HepG2 (cell line): ENCODE data around the gene PNLIP. TPM values are rescaled to one million over a fixed set of nuclear protein-coding genes. Genes with fewer than 3 reads are reported as not detected.

Experiments used
- ATAC-seq: fragments of 200-7000 bp; cut with Tn5 transposase; 3 replicates; pipeline ENCODE4 v1.9.1; 2020; ENCODE audit warnings: mild to moderate bottlenecking, moderate library complexity
- BruUV-seq: library from RNA; stranded (reverse); fragments of 400-500 nt; replicated peaks from 2 replicates; lab custom pipeline; 2021; lab: Mats Ljungman, UMichigan
- CTCF ChIA-PET: fragments of 300-600 bp; formaldehyde crosslinking; extraction: SDS; loops from one replicate; lab custom pipeline; 2021; ENCODE audit warnings: low total read pairs, inconsistent platforms, low intra/inter-chr PET ratio; lab: Yijun Ruan, JAX
- POLR2A ChIA-PET: fragments of 350-600 bp; sonication (Branson Sonifier 250); formaldehyde crosslinking; loops from one replicate; lab custom pipeline; 2020; ENCODE audit warnings: antibody characterized with exemption, inconsistent platforms; lab: Yijun Ruan, JAX
- DNase-seq: peaks from one replicate; pipeline ENCODE4 v3.0.0-alpha.2; 2015; ENCODE audit warnings: low spot score
- FAIRE-seq: peaks from 3 replicates; lab custom pipeline; 2011; peaks lifted over from hg19 to GRCh38; lab: Jason Lieb, UNC
- H2AFZ ChIP-seq: one replicate; pipeline ENCODE4 v1.6.1; 2011; ENCODE audit warnings: low read length, inconsistent platforms
- H3K27ac ChIP-seq: fragments of 300-600 bp; 3 replicates; pipeline ENCODE4 v1.8.0; 2011; ENCODE audit warnings: mixed run types, mild to moderate bottlenecking, mixed read lengths, low read length, inconsistent platforms; ENCODE audit not compliant: insufficient read depth; ENCODE audit errors: extremely low read length
- H3K27me3 ChIP-seq, 2 experiments: fragments of 200-600 bp in 1 of 2; 2 replicates in 1 of 2; 3 replicates in 1 of 2; pipeline versions ENCODE4 v1.6.0 to v1.8.0; 2011; ENCODE audit warnings: low read length in 2 of 2, mild to moderate bottlenecking in 2 of 2, moderate library complexity in 2 of 2, inconsistent platforms in 1 of 2; ENCODE audit not compliant: insufficient read depth in 2 of 2, control insufficient read depth in 1 of 2
- H3K36me3 ChIP-seq, 2 experiments: fragments of 200-600 bp in 1 of 2; replicated peaks in 1 of 2; 2 replicates in 1 of 2; 3 replicates in 1 of 2; pipeline versions ENCODE4 v1.5.1 to v1.8.0; 2011; ENCODE audit warnings: low read length in 2 of 2, inconsistent platforms in 1 of 2; ENCODE audit not compliant: insufficient read depth in 2 of 2, control insufficient read depth in 1 of 2
- H3K4me1 ChIP-seq: 2 replicates; pipeline ENCODE4 v1.5.1; 2012; ENCODE audit warnings: low read length, inconsistent platforms; ENCODE audit not compliant: insufficient read depth
- H3K4me2 ChIP-seq: 2 replicates; pipeline ENCODE4 v1.6.0; 2011; ENCODE audit warnings: low read depth, low read length, inconsistent platforms
- H3K4me3 ChIP-seq, 3 experiments: fragments of 200-600 bp in 1 of 3; sonication (generic), shearing (Covaris generic) in 1 of 3; replicated peaks in 1 of 3; 2 replicates each; pipeline ENCODE4 v1.5.1; 2011 to 2016; ENCODE audit warnings: low read length in 3 of 3, inconsistent platforms in 2 of 3, low read depth in 2 of 3, mild to moderate bottlenecking in 2 of 3, control low read depth in 1 of 3, mixed read lengths in 1 of 3; ENCODE audit not compliant: insufficient read depth in 1 of 3
- H3K79me2 ChIP-seq: one replicate; pipeline ENCODE4 v1.6.1; 2011; ENCODE audit warnings: low read length, inconsistent platforms; ENCODE audit not compliant: insufficient read depth
- H3K9ac ChIP-seq: 2 replicates; pipeline ENCODE4 v1.6.0; 2011; ENCODE audit warnings: mild to moderate bottlenecking, low read depth, low read length, inconsistent platforms; ENCODE audit not compliant: insufficient read depth
- H3K9me3 ChIP-seq: 2 replicates; pipeline ENCODE4 v1.5.1; 2012; ENCODE audit warnings: mild to moderate bottlenecking, low read length
- H4K20me1 ChIP-seq: 2 replicates; pipeline ENCODE4 v1.6.0; 2011; ENCODE audit warnings: inconsistent platforms, mild to moderate bottlenecking, low read length, moderate library complexity; ENCODE audit not compliant: insufficient read depth
- ATF7 ChIP-seq, 2 experiments: fragments of 450-650 bp in 1 of 2; sonication (generic) in 1 of 2; formaldehyde crosslinking in 1 of 2; IDR thresholded peaks; 2 replicates each; pipeline versions ENCODE4 v1.4.0 to v1.6.1; 2016 to 2020; ENCODE audit warnings: antibody characterized with exemption in 1 of 2, mild to moderate bottlenecking in 1 of 2, missing genetic modification reagents in 1 of 2
- KLF15 ChIP-seq: sonication (generic); formaldehyde crosslinking; IDR thresholded peaks from 2 replicates; pipeline ENCODE4 v1.8.1; 2023; ENCODE audit warnings: borderline replicate concordance, mild to moderate bottlenecking, inconsistent platforms, missing genetic modification reagents, mixed read lengths
- KMT2B ChIP-seq: IDR thresholded peaks from 2 replicates; pipeline ENCODE4 v1.6.1; 2016; ENCODE audit warnings: missing genetic modification reagents, missing compliant biosample characterization
- MBD4 ChIP-seq: IDR thresholded peaks from 2 replicates; pipeline ENCODE4 v1.6.1; 2012; ENCODE audit warnings: low read length, inconsistent platforms, borderline replicate concordance
- NFYC ChIP-seq: IDR thresholded peaks from 2 replicates; pipeline ENCODE4 v1.6.1; 2016; ENCODE audit warnings: missing genetic modification reagents, missing compliant biosample characterization
- PREB ChIP-seq: sonication (generic); formaldehyde crosslinking; IDR thresholded peaks from 2 replicates; pipeline ENCODE4 v1.4.0; 2020; ENCODE audit warnings: missing genetic modification reagents
- SMYD3 ChIP-seq: sonication (generic); formaldehyde crosslinking; IDR thresholded peaks from 2 replicates; pipeline ENCODE4 v1.8.1; 2023; ENCODE audit warnings: mild to moderate bottlenecking, missing genetic modification reagents
- SNAPC2 ChIP-seq: sonication (generic); formaldehyde crosslinking; IDR thresholded peaks from 2 replicates; pipeline ENCODE4 v1.8.1; 2022; ENCODE audit warnings: mild to moderate bottlenecking, missing genetic modification reagents
- TEAD2 ChIP-seq: sonication (generic); formaldehyde crosslinking; IDR thresholded peaks from 2 replicates; pipeline ENCODE4 v1.9.0; 2021; ENCODE audit warnings: missing genetic modification reagents
- USF2 ChIP-seq, 2 experiments: sonication (generic) in 1 of 2; formaldehyde crosslinking in 1 of 2; IDR thresholded peaks; 2 replicates each; pipeline versions ENCODE4 v1.5.1 to v1.6.1; 2011 to 2020; ENCODE audit warnings: borderline replicate concordance in 1 of 2, low read depth in 1 of 2, low read length in 1 of 2, mild to moderate bottlenecking in 1 of 2, missing genetic modification reagents in 1 of 2, moderate library complexity in 1 of 2
- ZFAT ChIP-seq: sonication (generic); formaldehyde crosslinking; conservative IDR thresholded peaks from 2 replicates; pipeline ENCODE4 v1.8.1; 2023; ENCODE audit warnings: missing genetic modification reagents, inconsistent platforms
- in situ Hi-C: cut with HindIII; loops from 2 replicates; pipeline ENCODE4 v1.10.0; 2017; ENCODE audit warnings: low pct_unique_long_range_greater_than_20kb; ENCODE audit not compliant: extremely low pct_ligation_motif_present
- intact Hi-C: fragments of 100-400 bp; cut with micrococcal nuclease; formaldehyde crosslinking; loops from one replicate; pipeline ENCODE4 v1.10.0; 2022; ENCODE audit not compliant: unreplicated experiment
- polyA plus RNA-seq, 8 experiments: library from polyadenylated mRNA; depleted of rRNA in 3 of 8; stranded (reverse) in 7 of 8; unstranded in 1 of 8; fragments of >200 nt; fragmentation: Illumina TruSeq in 4 of 8; extraction: Trizol in 4 of 8; gene quantifications; 2 replicates each; pipeline versions ENCODE4 v1.2.1 to v1.2.3, GENCODE V29; 2011 to 2016; ENCODE audit warnings: low read depth in 4 of 8, missing spikeins in 1 of 8, mixed read lengths in 1 of 8; ENCODE audit not compliant: insufficient read depth in 1 of 8
- total RNA-seq, 5 experiments: library from RNA; depleted of rRNA; stranded (reverse); fragments of >200 nt; fragmentation: Illumina TruSeq; extraction: Trizol; gene quantifications; 2 replicates each; pipeline ENCODE4 v1.2.3, GENCODE V29; 2016; ENCODE audit warnings: low read depth in 1 of 5
- TF ChIP-seq, protein P1 (sequence below): sonication (generic); formaldehyde crosslinking; IDR thresholded peaks from 2 replicates; pipeline ENCODE4 v1.8.1; 2023; ENCODE audit warnings: mild to moderate bottlenecking, missing genetic modification reagents

PNLIP gene
- total and polyA plus RNA-seq, 2 of the 13 experiments (the other 11 are each of a cell fraction or from before 2014, with no cell fraction given): not detected

DNA sequence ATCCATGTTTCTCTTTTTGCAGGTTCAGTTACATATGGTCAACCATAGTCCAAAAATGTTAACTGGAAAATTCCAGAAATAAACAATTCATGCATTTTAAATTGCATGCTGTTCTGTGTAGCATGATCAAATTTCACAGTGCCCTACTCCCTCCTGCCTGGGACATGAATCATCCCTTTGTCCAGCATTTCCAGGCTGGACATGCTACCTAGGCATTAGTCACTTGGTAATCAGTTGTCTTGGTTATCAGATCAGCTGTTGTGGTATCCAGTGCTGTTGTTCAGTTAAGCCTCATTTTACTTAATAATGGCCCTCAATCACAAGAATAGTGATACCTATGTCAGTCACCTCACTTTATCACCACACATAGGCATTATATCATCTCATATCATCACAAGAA lies 7.3 kb upstream of the PNLIP start:
- no peak for TF ChIP-seq SMYD3
- no peak for TF ChIP-seq ATF7 (IDR thresholded peaks at IDR 0.05)
- no peak for TF ChIP-seq ATF7 (CRISPR knock-in tag; IDR thresholded peaks at IDR 0.05)
- no peak for TF ChIP-seq ZFAT (CRISPR knock-in tag)
- no peak for TF ChIP-seq KLF15 (CRISPR knock-in tag)
- TF ChIP-seq TEAD2 (CRISPR knock-in tag): no peak
- TF ChIP-seq NFYC (CRISPR knock-in tag): no peak
- TF ChIP-seq MBD4: no peak
- TF ChIP-seq SNAPC2 (CRISPR knock-in tag): no peak
- TF ChIP-seq KMT2B (CRISPR knock-in tag): no peak
- TF ChIP-seq, protein P1, sequence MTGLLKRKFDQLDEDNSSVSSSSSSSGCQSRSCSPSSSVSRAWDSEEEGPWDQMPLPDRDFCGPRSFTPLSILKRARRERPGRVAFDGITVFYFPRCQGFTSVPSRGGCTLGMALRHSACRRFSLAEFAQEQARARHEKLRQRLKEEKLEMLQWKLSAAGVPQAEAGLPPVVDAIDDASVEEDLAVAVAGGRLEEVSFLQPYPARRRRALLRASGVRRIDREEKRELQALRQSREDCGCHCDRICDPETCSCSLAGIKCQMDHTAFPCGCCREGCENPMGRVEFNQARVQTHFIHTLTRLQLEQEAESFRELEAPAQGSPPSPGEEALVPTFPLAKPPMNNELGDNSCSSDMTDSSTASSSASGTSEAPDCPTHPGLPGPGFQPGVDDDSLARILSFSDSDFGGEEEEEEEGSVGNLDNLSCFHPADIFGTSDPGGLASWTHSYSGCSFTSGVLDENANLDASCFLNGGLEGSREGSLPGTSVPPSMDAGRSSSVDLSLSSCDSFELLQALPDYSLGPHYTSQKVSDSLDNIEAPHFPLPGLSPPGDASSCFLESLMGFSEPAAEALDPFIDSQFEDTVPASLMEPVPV (CRISPR knock-in tag): no peak
- no peak for TF ChIP-seq USF2 (IDR thresholded peaks at IDR 0.05; ENCODE audit: low read depth, low read length)
- no peak for TF ChIP-seq USF2 (CRISPR knock-in tag; IDR thresholded peaks at IDR 0.05; ENCODE audit: borderline replicate concordance)
- TF ChIP-seq PREB: no peak
- intact Hi-C loops (no loop called here), in situ Hi-C loops (no loop called here)
- Histone ChIP-seq H2AFZ (no peak overlapping the region), H4K20me1 (no peaks in the 10 kb centered on the region), H3K4me2 (no peak overlapping the region), H3K36me3 (no peaks in the 10 kb centered on the region), H3K4me3 (no peak overlapping the region), H3K4me1 (no peaks in the 10 kb centered on the region), H3K27me3 (no peaks in the 10 kb centered on the region), H3K27ac (no peak overlapping the region), H3K79me2 (no peaks in the 10 kb centered on the region), H3K9ac (no peak overlapping the region), H3K9me3 (no peaks in the 10 kb centered on the region)
- no peak for ATAC-seq
- POLR2A ChIA-PET: no interaction called here
- CTCF ChIA-PET: no interaction called here
- peak; percentile 9 for DNase-seq
- BruUV-seq: no TSS peak
- FAIRE-seq: no peak
